Activated CD8-positive, alpha-beta memory T cell treated with anti-CD3 and anti-CD28 coated beads for 24 hours (primary cell): Measurements from ENCODE around the gene KRT78.

Source experiments
- DNase-seq: peaks from one replicate; pipeline ENCODE4 v3.0.0-alpha.2; 2020

KRT78 gene

GRCh38 chr12:52811191-52812072, 37.4 kb downstream of the KRT78 start:
- DNase-seq, result no peak

- DNase-seq, result no peak
Measured at GRCh38 chr12:52810554-52810953, 38.2 kb downstream of the KRT78 start.

- DNase-seq, result no peak
Measured at GRCh38 chr12:52809166-52809565, 39.6 kb downstream of the KRT78 start.

GRCh38 chr12:52808573-52809160, 40.1 kb downstream of the KRT78 start:
- no peak for DNase-seq

GRCh38 chr12:52807544-52808470, 41.0 kb downstream of the KRT78 start:
- DNase-seq, result no peak

- DNase-seq, result no peak
Measured at GRCh38 chr12:52806821-52807543, 41.8 kb downstream of the KRT78 start.

GRCh38 chr12:52806169-52806811, 42.5 kb downstream of the KRT78 start:
- DNase-seq, result no peak

GRCh38 chr12:52805739-52806138, 43.1 kb downstream of the KRT78 start:
- no peak for DNase-seq

GRCh38 chr12:52805000-52805399, 43.8 kb downstream of the KRT78 start:
- DNase-seq, result no peak

GRCh38 chr12:52802442-52802841, 46.4 kb downstream of the KRT78 start:
- DNase-seq, result no peak

GRCh38 chr12:52801773-52802172, 47.0 kb downstream of the KRT78 start:
- no peak for DNase-seq

- no peak for DNase-seq
Measured at GRCh38 chr12:52800259-52800917, 48.4 kb downstream of the KRT78 start.

GRCh38 chr12:52799505-52800211, 49.1 kb downstream of the KRT78 start:
- DNase-seq, result no peak

GRCh38 chr12:52798671-52799504, 49.9 kb downstream of the KRT78 start:
- DNase-seq, result no peak

GRCh38 chr12:52798003-52798670, 50.7 kb downstream of the KRT78 start:
- DNase-seq, result no peak

GRCh38 chr12:52797529-52797894, 51.3 kb downstream of the KRT78 start:
- no peak for DNase-seq

- DNase-seq, result no peak
Measured at GRCh38 chr12:52796839-52797528, 51.8 kb downstream of the KRT78 start.

- no peak for DNase-seq
Measured at GRCh38 chr12:52796429-52796794, 52.4 kb downstream of the KRT78 start.
